HepG2 (cell line): ENCODE results near the gene TAF3.

Source experiments
- GLI4 ChIP-seq: sonication (generic); formaldehyde crosslinking; IDR thresholded peaks from 2 replicates; pipeline ENCODE4 v1.5.1; 2020; ENCODE audit warnings: missing genetic modification reagents, mild to moderate bottlenecking, moderate library complexity, borderline replicate concordance
- HCFC1 ChIP-seq: fragments of 150-350 bp; IDR thresholded peaks from 2 replicates; pipeline ENCODE4 v1.6.1; 2014; ENCODE audit warnings: low read depth, low read length
- NFIB ChIP-seq: sonication (generic); formaldehyde crosslinking; IDR thresholded peaks from 2 replicates; pipeline ENCODE4 v1.9.0; 2021; ENCODE audit warnings: missing genetic modification reagents, mild to moderate bottlenecking, borderline replicate concordance
- NR1H2 ChIP-seq: sonication (generic); formaldehyde crosslinking; IDR thresholded peaks from 2 replicates; pipeline ENCODE4 v1.8.1; 2022; ENCODE audit warnings: low read depth, missing genetic modification reagents, borderline replicate concordance
- SP5 ChIP-seq: IDR thresholded peaks from 2 replicates; pipeline ENCODE4 v1.6.1; 2016; ENCODE audit warnings: low read depth, borderline replicate concordance
- TCF7L2 ChIP-seq: IDR thresholded peaks from 2 replicates; pipeline ENCODE4 v1.6.1; 2011; ENCODE audit warnings: mild to moderate bottlenecking, low read depth, low read length, moderate library complexity
- ZFP36 ChIP-seq: fragments of 150-350 bp; IDR thresholded peaks from 2 replicates; pipeline ENCODE4 v1.6.1; 2018; ENCODE audit warnings: borderline replicate concordance, low read length, low read depth; ENCODE audit not compliant: partially characterized antibody
- TF ChIP-seq, protein P1 (sequence below): sonication (generic); formaldehyde crosslinking; IDR thresholded peaks from 2 replicates; pipeline ENCODE4 v1.4.0; 2020; ENCODE audit warnings: missing genetic modification reagents
- TF ChIP-seq, protein P2 (sequence below): IDR thresholded peaks from 2 replicates; pipeline ENCODE4 v1.6.1; 2016; ENCODE audit warnings: missing compliant biosample characterization, missing genetic modification reagents, borderline replicate concordance
- TF ChIP-seq, protein P3 (sequence below): sonication (generic); formaldehyde crosslinking; IDR thresholded peaks from 2 replicates; pipeline ENCODE4 v1.5.0; 2020; ENCODE audit warnings: mild to moderate bottlenecking, missing genetic modification reagents, moderate library complexity

DNA sequence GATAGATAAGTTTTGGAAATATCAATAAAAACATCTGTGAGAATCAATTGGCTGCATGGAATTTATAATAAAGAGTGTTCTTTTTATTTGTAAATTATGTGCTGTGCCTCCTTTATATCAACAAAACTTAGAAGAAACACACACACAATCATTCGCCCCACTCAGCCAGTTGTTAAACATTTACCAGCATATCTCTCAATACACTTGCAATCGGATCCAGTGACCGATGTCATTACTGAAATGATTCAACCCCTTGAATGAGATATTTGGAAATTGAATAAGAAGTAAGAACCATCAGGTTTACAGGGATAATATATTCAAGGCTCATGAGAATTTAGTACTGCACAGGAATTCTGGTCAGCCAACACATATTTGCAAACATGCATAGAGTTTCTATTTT is 35.6 kb downstream of the TAF3 start:
- TF ChIP-seq SP5 (CRISPR knock-in tag): no peak
- TF ChIP-seq, protein P1, sequence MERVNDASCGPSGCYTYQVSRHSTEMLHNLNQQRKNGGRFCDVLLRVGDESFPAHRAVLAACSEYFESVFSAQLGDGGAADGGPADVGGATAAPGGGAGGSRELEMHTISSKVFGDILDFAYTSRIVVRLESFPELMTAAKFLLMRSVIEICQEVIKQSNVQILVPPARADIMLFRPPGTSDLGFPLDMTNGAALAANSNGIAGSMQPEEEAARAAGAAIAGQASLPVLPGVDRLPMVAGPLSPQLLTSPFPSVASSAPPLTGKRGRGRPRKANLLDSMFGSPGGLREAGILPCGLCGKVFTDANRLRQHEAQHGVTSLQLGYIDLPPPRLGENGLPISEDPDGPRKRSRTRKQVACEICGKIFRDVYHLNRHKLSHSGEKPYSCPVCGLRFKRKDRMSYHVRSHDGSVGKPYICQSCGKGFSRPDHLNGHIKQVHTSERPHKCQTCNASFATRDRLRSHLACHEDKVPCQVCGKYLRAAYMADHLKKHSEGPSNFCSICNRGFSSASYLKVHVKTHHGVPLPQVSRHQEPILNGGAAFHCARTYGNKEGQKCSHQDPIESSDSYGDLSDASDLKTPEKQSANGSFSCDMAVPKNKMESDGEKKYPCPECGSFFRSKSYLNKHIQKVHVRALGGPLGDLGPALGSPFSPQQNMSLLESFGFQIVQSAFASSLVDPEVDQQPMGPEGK: no peak
- TF ChIP-seq GLI4 (CRISPR knock-in tag): no peak
- no peak for TF ChIP-seq TCF7L2
- TF ChIP-seq HCFC1: no peak
- TF ChIP-seq, protein P2, sequence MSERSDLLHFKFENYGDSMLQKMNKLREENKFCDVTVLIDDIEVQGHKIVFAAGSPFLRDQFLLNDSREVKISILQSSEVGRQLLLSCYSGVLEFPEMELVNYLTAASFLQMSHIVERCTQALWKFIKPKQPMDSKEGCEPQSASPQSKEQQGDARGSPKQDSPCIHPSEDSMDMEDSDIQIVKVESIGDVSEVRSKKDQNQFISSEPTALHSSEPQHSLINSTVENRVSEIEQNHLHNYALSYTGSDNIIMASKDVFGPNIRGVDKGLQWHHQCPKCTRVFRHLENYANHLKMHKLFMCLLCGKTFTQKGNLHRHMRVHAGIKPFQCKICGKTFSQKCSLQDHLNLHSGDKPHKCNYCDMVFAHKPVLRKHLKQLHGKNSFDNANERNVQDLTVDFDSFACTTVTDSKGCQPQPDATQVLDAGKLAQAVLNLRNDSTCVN: no peak
- no peak for TF ChIP-seq NFIB (CRISPR knock-in tag)
- TF ChIP-seq, protein P3, sequence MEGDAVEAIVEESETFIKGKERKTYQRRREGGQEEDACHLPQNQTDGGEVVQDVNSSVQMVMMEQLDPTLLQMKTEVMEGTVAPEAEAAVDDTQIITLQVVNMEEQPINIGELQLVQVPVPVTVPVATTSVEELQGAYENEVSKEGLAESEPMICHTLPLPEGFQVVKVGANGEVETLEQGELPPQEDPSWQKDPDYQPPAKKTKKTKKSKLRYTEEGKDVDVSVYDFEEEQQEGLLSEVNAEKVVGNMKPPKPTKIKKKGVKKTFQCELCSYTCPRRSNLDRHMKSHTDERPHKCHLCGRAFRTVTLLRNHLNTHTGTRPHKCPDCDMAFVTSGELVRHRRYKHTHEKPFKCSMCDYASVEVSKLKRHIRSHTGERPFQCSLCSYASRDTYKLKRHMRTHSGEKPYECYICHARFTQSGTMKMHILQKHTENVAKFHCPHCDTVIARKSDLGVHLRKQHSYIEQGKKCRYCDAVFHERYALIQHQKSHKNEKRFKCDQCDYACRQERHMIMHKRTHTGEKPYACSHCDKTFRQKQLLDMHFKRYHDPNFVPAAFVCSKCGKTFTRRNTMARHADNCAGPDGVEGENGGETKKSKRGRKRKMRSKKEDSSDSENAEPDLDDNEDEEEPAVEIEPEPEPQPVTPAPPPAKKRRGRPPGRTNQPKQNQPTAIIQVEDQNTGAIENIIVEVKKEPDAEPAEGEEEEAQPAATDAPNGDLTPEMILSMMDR (CRISPR knock-in tag): no peak
- no peak for TF ChIP-seq NR1H2 (CRISPR knock-in tag)
- no peak for TF ChIP-seq ZFP36
